ENCODE data around the gene SLC6A13. TPM values are rescaled to one million over a fixed set of nuclear protein-coding genes. Genes with fewer than 3 reads are reported as not detected.

The SLC6A13 gene
- total and polyA plus RNA-seq, 2 donors (not counting 3 experiments of a cell fraction or from before 2014, with no cell fraction given): 0.14 TPM; not detected in 1

GRCh38 chr12:254912-255311 lies 7.7 kb downstream of the SLC6A13 start:
- POLR2A ChIA-PET: no interaction called here
- CTCF ChIA-PET: interaction anchor here (1.0 kb wide), 1 partner anchor 13 kb away, joined by 3 read pairs; no protein-coding TSS in a partner anchor
- Histone ChIP-seq H3K27me3 (ENCODE audit: control insufficient read depth in 2 of 2, insufficient read depth in 2 of 2, low read length in 2 of 2) (peaks cover 2 to 5% of the 10 kb centered on the region in 2 experiments), H2AFZ (ENCODE audit: low read depth, low read length) (no peak overlapping the region), H3K9me3 (replicated peaks; ENCODE audit: control insufficient read depth, insufficient read depth, low read length) (no peaks in the 10 kb centered on the region), H4K20me1 (replicated peaks; ENCODE audit: control insufficient read depth, extremely low read depth, insufficient read depth, low read length) (no peaks in the 10 kb centered on the region), H3K27ac (ENCODE audit: insufficient read depth, low read depth, low read length) (no peak overlapping the region), H3K4me2 (ENCODE audit: insufficient read depth, low read length) (no peak overlapping the region), H3K9me1 (replicated peaks; ENCODE audit: control insufficient read depth, extremely low read depth, insufficient read depth, low read length) (no peaks in the 10 kb centered on the region), H3K79me2 (ENCODE audit: control insufficient read depth, insufficient read depth, low read length) (no peaks in the 10 kb centered on the region), H3K4me1 (ENCODE audit: control insufficient read depth, extremely low read depth, insufficient read depth, low read length) (no peaks in the 10 kb centered on the region), H3K36me3 (ENCODE audit: control insufficient read depth in 2 of 2, extremely low read depth in 1 of 2, insufficient read depth in 2 of 2, low read length in 2 of 2) (no peaks in the 10 kb centered on the region), H3K4me3 (replicated peaks in 1 of 3; ENCODE audit: insufficient read depth in 1 of 3, low read depth in 1 of 3, low read length in 3 of 3) (no peak overlapping the region), H3K9ac (replicated peaks; ENCODE audit: extremely low read depth, insufficient read depth, low read length) (no peak overlapping the region)
- intact Hi-C loops (cut with micrococcal nuclease) (no loop called here), dilution Hi-C loops (cut with MboI; ENCODE audit: extremely low pct_ligation_motif_present, low sequenced_read_pairs) (no loop called here)
- no TSS peak for BruUV-seq (replicated peaks)
- TF ChIP-seq POLR2AphosphoS5 (IDR thresholded peaks at IDR 0.05; ENCODE audit: insufficient read depth, low read depth, low read length): no peak
- no peak for TF ChIP-seq MAX (IDR thresholded peaks at IDR 0.05; ENCODE audit: insufficient read depth, insufficient read length)
- no peak for TF ChIP-seq JUN (IDR thresholded peaks at IDR 0.05; ENCODE audit: borderline replicate concordance, insufficient read depth, insufficient read length, low read depth)
- TF ChIP-seq EZH2 (IDR thresholded peaks at IDR 0.05; ENCODE audit: borderline replicate concordance, low read depth, low read length, severe bottlenecking): no peak
- TF ChIP-seq, protein P1, sequence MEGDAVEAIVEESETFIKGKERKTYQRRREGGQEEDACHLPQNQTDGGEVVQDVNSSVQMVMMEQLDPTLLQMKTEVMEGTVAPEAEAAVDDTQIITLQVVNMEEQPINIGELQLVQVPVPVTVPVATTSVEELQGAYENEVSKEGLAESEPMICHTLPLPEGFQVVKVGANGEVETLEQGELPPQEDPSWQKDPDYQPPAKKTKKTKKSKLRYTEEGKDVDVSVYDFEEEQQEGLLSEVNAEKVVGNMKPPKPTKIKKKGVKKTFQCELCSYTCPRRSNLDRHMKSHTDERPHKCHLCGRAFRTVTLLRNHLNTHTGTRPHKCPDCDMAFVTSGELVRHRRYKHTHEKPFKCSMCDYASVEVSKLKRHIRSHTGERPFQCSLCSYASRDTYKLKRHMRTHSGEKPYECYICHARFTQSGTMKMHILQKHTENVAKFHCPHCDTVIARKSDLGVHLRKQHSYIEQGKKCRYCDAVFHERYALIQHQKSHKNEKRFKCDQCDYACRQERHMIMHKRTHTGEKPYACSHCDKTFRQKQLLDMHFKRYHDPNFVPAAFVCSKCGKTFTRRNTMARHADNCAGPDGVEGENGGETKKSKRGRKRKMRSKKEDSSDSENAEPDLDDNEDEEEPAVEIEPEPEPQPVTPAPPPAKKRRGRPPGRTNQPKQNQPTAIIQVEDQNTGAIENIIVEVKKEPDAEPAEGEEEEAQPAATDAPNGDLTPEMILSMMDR (IDR thresholded peaks at IDR 0.05; ENCODE audit: extremely low read depth in 1 of 2, insufficient read depth in 1 of 2, low read depth in 1 of 2, low read length in 2 of 2): no peak
- TF ChIP-seq MYC (IDR thresholded peaks at IDR 0.05; ENCODE audit: low read depth, low read length): no peak
- TF ChIP-seq GATA2 (IDR thresholded peaks at IDR 0.05; ENCODE audit: insufficient read depth, insufficient read length, low read depth, low read length): no peak
- TF ChIP-seq FOS (IDR thresholded peaks at IDR 0.05; ENCODE audit: borderline replicate concordance, insufficient read depth, low read length): no peak
- TF ChIP-seq POLR2A (IDR thresholded peaks at IDR 0.05; ENCODE audit: low read depth, low read length): no peak
- FAIRE-seq: no peak
- DNase-seq (ENCODE audit: low read depth, low spot score): no peak

Measured in endothelial cell of umbilical vein (primary cell).